ENCODE data around the gene ZNF577.

GRCh38 chr19:51873097-51873496 lies 14.7 kb downstream of the ZNF577 start:
- TF ChIP-seq CTCF (IDR thresholded peaks at IDR 0.05 in 4 of 5, conservative IDR thresholded peaks at IDR 0.05 in 1 of 5) (no peak), POLR2A (IDR thresholded peaks at IDR 0.05) (no peak)
